ENCODE results near the gene GALNT9.

The GALNT9 gene

GRCh38 chr12:132343294-132344004 is 14.1 kb upstream of the GALNT9 start:
- no peak for DNase-seq

- no peak for DNase-seq
Observed at GRCh38 chr12:132342251-132343227, 13.2 kb upstream of the GALNT9 start.

GRCh38 chr12:132341318-132342050 is 12.1 kb upstream of the GALNT9 start:
- DNase-seq: no peak

GRCh38 chr12:132340266-132341035 is 11.1 kb upstream of the GALNT9 start:
- no peak for DNase-seq

GRCh38 chr12:132339856-132340255 is 10.5 kb upstream of the GALNT9 start:
- no peak for DNase-seq

- DNase-seq: no peak
Observed at GRCh38 chr12:132338781-132339180, 9.4 kb upstream of the GALNT9 start.

- no peak for DNase-seq
Observed at GRCh38 chr12:132338311-132338710, 8.9 kb upstream of the GALNT9 start.

GRCh38 chr12:132337557-132337956 is 8.2 kb upstream of the GALNT9 start:
- no peak for DNase-seq

- no peak for DNase-seq
Observed at GRCh38 chr12:132336451-132337413, 7.3 kb upstream of the GALNT9 start.

GRCh38 chr12:132335179-132335756 is 5.9 kb upstream of the GALNT9 start:
- DNase-seq: no peak

GRCh38 chr12:132333766-132334165 is 4.4 kb upstream of the GALNT9 start:
- DNase-seq: no peak

- DNase-seq: no peak
Observed at GRCh38 chr12:132333273-132333672, 3.9 kb upstream of the GALNT9 start.

GRCh38 chr12:132330549-132330881 is 1.1 kb upstream of the GALNT9 start:
- DNase-seq: no peak

- DNase-seq: no peak
Observed at GRCh38 chr12:132329720-132330548, 545 bp upstream of the GALNT9 start.

GRCh38 chr12:132328282-132329029 is 933 bp downstream of the GALNT9 start:
- no peak for DNase-seq

- peak; percentile 43 for DNase-seq
Observed at GRCh38 chr12:132327336-132328171, 1.8 kb downstream of the GALNT9 start.

GRCh38 chr12:132326646-132327045 is 2.7 kb downstream of the GALNT9 start:
- DNase-seq: no peak

GRCh38 chr12:132325733-132326130 is 3.7 kb downstream of the GALNT9 start:
- DNase-seq: no peak

Data from amniotic stem cell (primary cell).